Right lobe of liver (tissue), 6 donors: Measurements from ENCODE around the gene CYFIP2. TPM values are rescaled to one million over a fixed set of nuclear protein-coding genes. Genes with fewer than 3 reads are reported as not detected.

Experiments used
- ATAC-seq, 4 donors: fragments of 200-7000 bp; cut with Tn5 transposase; one replicate each; pipeline ENCODE4 v1.9.1; 2020; ENCODE audit warnings: mild to moderate bottlenecking in 4 of 4, moderate library complexity in 4 of 4
- DNase-seq, 3 donors: peaks; one replicate each; pipeline ENCODE4 v3.0.0-alpha.2; 2020
- H3K27ac ChIP-seq, 3 donors: fragments of 200-600 bp; one replicate each; pipeline ENCODE4 v1.8.0; 2022
- H3K27me3 ChIP-seq, 2 donors: fragments of 200-600 bp; one replicate each; pipeline ENCODE4 v1.8.0; 2022
- H3K36me3 ChIP-seq, 4 donors: fragments of 200-600 bp; sonication (generic) in 1 of 4; one replicate each; pipeline versions ENCODE4 v1.5.1 to v1.8.0; 2017 to 2022; ENCODE audit warnings: control low read depth in 1 of 4
- H3K4me1 ChIP-seq, 4 donors: fragments of 200-600 bp; sonication (generic) in 1 of 4; one replicate each; pipeline versions ENCODE4 v1.5.1 to v1.8.0; 2017 to 2022; ENCODE audit warnings: control low read depth in 1 of 4
- H3K4me3 ChIP-seq, 3 donors: fragments of 200-600 bp; one replicate each; pipeline ENCODE4 v1.8.0; 2022
- H3K9me3 ChIP-seq, 4 donors: fragments of 200-600 bp; sonication (generic) in 1 of 4; one replicate each; pipeline versions ENCODE4 v1.5.1 to v1.8.0; 2017 to 2022; ENCODE audit warnings: control low read depth in 1 of 4
- CTCF ChIP-seq, 4 donors: fragments of 200-600 bp in 3 of 4; fragments of 450-650 bp in 1 of 4; IDR thresholded peaks; one replicate each; pipeline versions ENCODE4 v1.5.1 to v1.8.0; 2016 to 2022; ENCODE audit warnings: antibody characterized with exemption in 4 of 4, mild to moderate bottlenecking in 2 of 4
- POLR2A ChIP-seq: fragments of 450-650 bp; IDR thresholded peaks from one replicate; pipeline ENCODE4 v1.6.1; 2017; ENCODE audit warnings: antibody characterized with exemption, mild to moderate bottlenecking
- WGBS: methylation state at CpG from one replicate; pipeline ENCODE4 v1.1.6; 2018; ENCODE audit warnings: low coverage, low lambda C conversion rate; ENCODE audit not compliant: insufficient coverage; ENCODE audit errors: missing lambda C conversion rate; 5-methylcytosine and 5-hydroxymethylcytosine counted together
- intact Hi-C, 2 donors: fragments of 100-400 bp; cut with DNase I; formaldehyde crosslinking; loops; one replicate each; pipeline versions ENCODE4 v1.11.2 to v1.14.1; 2022
- total RNA-seq, 6 experiments: library from RNA; depleted of rRNA in 2 of 6; stranded (reverse); fragments of >200 nt in 2 of 6; fragmentation: NEBNext Ultra II Directional in 3 of 6; extraction: Animal tissue kit (Norgen Biotek cat#: 25700) in 3 of 6; gene quantifications; one replicate each; pipeline versions ENCODE4 v1.1.0 to v1.2.4, GENCODE V29; 2016 to 2023
- donor health status: DM: no; HTN: yes; CAD: no.
- donor health status: DM: no; HTN: no; CAD: no.
- donor health status: DM: no; HTN: no; CAD: no.
- donor health status: DM: no; HTN: yes; CAD: no.
- donor health status: DM: no; HTN: yes; CAD: no.

Gene CYFIP2
- total RNA-seq, 6 experiments from 2014 or later, result 20.6 to 89.1 (median 49.6) TPM

- H3K36me3 ChIP-seq, result no peaks in the 10 kb centered on the region
- no peaks in the 10 kb centered on the region for H3K27me3 ChIP-seq
- no peaks in the 10 kb centered on the region for H3K9me3 ChIP-seq
- intact Hi-C loops, result loop anchor here (5.0 kb wide), 1 partner anchor 59 kb away; no protein-coding TSS in a partner anchor
- H3K4me1 ChIP-seq, result no peaks in the 10 kb centered on the region
- H3K4me3 ChIP-seq, result no peak overlapping the region
- H3K27ac ChIP-seq, result no peak overlapping the region
- WGBS, result 0% methylated on average over 2 of the region's 2 CpGs
- peak; percentile 80 to 93 (median 90) for TF ChIP-seq CTCF (IDR thresholded peaks at IDR 0.05)
- TF ChIP-seq POLR2A, result no peak
- ATAC-seq, result peak; percentile 97 to 98 (median 97)
- peak in 1 of 3 donors; percentile 58 for DNase-seq
Observed at GRCh38 chr5:157253547-157253946, 12.4 kb upstream of the CYFIP2 start.

GRCh38 chr5:157258450-157258849 is 7.5 kb upstream of the CYFIP2 start:
- ATAC-seq, result no peak
- Histone ChIP-seq H3K9me3 (no peaks in the 10 kb centered on the region), H3K27me3 (no peaks in the 10 kb centered on the region), H3K4me3 (no peak overlapping the region), H3K4me1 (no peaks in the 10 kb centered on the region), H3K36me3 (no peaks in the 10 kb centered on the region), H3K27ac (no peak overlapping the region)
- no peak for TF ChIP-seq CTCF (IDR thresholded peaks at IDR 0.05)
- TF ChIP-seq POLR2A, result no peak
- WGBS, result 87% methylated on average over 4 of the region's 6 CpGs
- no peak for DNase-seq
- intact Hi-C loops, result no loop called here

DNA sequence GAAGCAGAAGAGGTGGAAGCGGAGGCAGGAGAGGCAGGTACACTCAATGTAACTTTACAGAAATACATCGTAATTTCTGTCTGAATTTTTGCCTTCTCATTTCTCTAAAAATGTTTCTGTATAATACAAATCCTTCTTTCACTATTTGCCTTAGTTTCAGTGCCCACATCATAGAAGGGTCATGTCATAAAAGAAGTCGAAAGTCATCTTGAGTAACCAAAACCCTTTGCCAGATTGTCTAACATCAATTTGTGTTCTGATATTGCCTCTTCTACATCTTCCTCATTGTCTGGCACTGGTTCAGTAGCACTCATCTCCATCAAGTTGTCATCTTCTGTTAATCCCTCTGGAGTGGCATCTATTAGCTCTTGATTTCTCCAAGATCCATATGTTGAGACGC is 6.2 kb upstream of the CYFIP2 start:
- no peaks in the 10 kb centered on the region for H3K27me3 ChIP-seq
- no peak overlapping the region for H3K27ac ChIP-seq
- intact Hi-C loops, result no loop called here
- 67% methylated on average over 4 of the region's 4 CpGs for WGBS
- no peak for DNase-seq
- TF ChIP-seq POLR2A (no peak), CTCF (IDR thresholded peaks at IDR 0.05) (no peak)
- no peaks in the 10 kb centered on the region for H3K4me1 ChIP-seq
- H3K4me3 ChIP-seq, result no peak overlapping the region
- H3K9me3 ChIP-seq, result no peaks in the 10 kb centered on the region
- no peaks in the 10 kb centered on the region for H3K36me3 ChIP-seq
- no peak for ATAC-seq

DNA sequence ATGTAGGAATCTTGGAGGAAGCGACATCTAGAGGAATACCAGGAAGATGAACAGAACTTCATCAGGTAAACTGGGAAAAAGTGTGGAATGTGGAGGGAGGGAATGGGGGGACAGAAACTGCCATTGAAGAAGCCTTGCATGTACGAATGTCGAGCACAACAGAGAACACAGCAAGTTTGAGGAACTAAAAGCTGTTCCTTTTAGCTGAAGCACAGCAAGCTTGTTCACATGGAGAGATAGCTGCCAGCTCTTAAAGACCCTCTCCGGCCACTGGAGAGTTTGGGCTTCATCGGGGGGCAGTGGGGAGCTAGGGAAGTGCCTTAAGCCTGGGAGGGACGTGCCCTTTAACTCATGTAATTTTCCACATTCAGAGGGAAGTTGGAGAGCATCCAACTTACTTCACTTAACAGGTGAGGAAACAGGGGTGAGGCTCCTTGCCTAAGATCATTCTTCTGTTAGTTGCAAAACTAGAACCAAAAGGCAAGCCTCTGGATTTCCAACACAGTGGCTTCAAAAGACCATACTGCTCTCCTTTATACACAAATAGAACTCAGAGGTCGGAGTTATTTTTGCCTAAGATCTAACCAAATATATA is 2.3 kb upstream of the CYFIP2 start:
- Histone ChIP-seq H3K4me3 (no peak overlapping the region), H3K4me1 (peaks cover 0 to 5% (median 0%) of the 10 kb centered on the region in 4 donors), H3K9me3 (no peaks in the 10 kb centered on the region), H3K27me3 (no peaks in the 10 kb centered on the region), H3K27ac (no peak overlapping the region), H3K36me3 (no peaks in the 10 kb centered on the region)
- WGBS, result 59% methylated on average over 7 of the region's 7 CpGs
- no peak for TF ChIP-seq CTCF (IDR thresholded peaks at IDR 0.05)
- TF ChIP-seq POLR2A, result no peak
- intact Hi-C loops, result no loop called here
- no peak for ATAC-seq
- DNase-seq, result no peak
